Lower lobe of right lung (tissue), 2 donors: Measurements from ENCODE around the gene MED12L. TPM values are rescaled to one million over a fixed set of nuclear protein-coding genes. Genes with fewer than 3 reads are reported as not detected.

Experiments used
- ATAC-seq, 2 donors: fragments of 200-7000 bp; cut with Tn5 transposase; one replicate each; pipeline ENCODE4 v1.9.1; 2020 to 2022; ENCODE audit warnings: mild to moderate bottlenecking in 2 of 2, moderate library complexity in 2 of 2
- DNase-seq: peaks from one replicate; pipeline ENCODE4 v3.0.0-alpha.2; 2020
- H3K27ac ChIP-seq: fragments of 200-600 bp; one replicate; pipeline ENCODE4 v1.8.0; 2022
- H3K27me3 ChIP-seq: fragments of 200-600 bp; one replicate; pipeline ENCODE4 v1.8.0; 2022; ENCODE audit warnings: low read depth
- H3K36me3 ChIP-seq: fragments of 200-600 bp; one replicate; pipeline ENCODE4 v1.8.0; 2022; ENCODE audit warnings: mild to moderate bottlenecking
- H3K4me1 ChIP-seq: fragments of 200-600 bp; one replicate; pipeline ENCODE4 v1.8.0; 2022
- H3K4me3 ChIP-seq: fragments of 200-600 bp; one replicate; pipeline ENCODE4 v1.8.0; 2022; ENCODE audit warnings: mild to moderate bottlenecking
- H3K9me3 ChIP-seq: fragments of 200-600 bp; one replicate; pipeline ENCODE4 v1.8.0; 2022
- CTCF ChIP-seq: fragments of 200-600 bp; IDR thresholded peaks from one replicate; pipeline ENCODE4 v1.8.0; 2022; ENCODE audit warnings: antibody characterized with exemption, mild to moderate bottlenecking
- intact Hi-C: fragments of 100-400 bp; cut with DNase I; formaldehyde crosslinking; loops from one replicate; pipeline ENCODE4 v1.11.0; 2022
- total RNA-seq: library from RNA; stranded (reverse); fragmentation: NEBNext Ultra II Directional; extraction: Animal tissue kit (Norgen Biotek cat#: 25700); gene quantifications from one replicate; pipeline ENCODE4 v1.2.1, GENCODE V29; 2021
- donor health status: DM: no; HTN: yes; CAD: no; lungs with severe emphysema.

MED12L gene
- total RNA-seq, 1 donor from 2014 or later: 0.44 TPM

- H3K36me3 ChIP-seq: no peaks in the 10 kb centered on the region
- no peaks in the 10 kb centered on the region for H3K4me1 ChIP-seq
- no peak for ATAC-seq
- DNase-seq: no peak
- intact Hi-C loops: no loop called here
- H3K4me3 ChIP-seq: no peak overlapping the region
- peaks cover 5% of the 10 kb centered on the region for H3K27me3 ChIP-seq
- no peak for TF ChIP-seq CTCF
- H3K9me3 ChIP-seq: no peaks in the 10 kb centered on the region
- H3K27ac ChIP-seq: no peak overlapping the region
Measured at GRCh38 chr3:151107177-151107576, 21.7 kb downstream of the MED12L start.

GRCh38 chr3:151107701-151108100 is 22.2 kb downstream of the MED12L start:
- Histone ChIP-seq H3K27ac (no peak overlapping the region), H3K36me3 (no peaks in the 10 kb centered on the region), H3K4me1 (no peaks in the 10 kb centered on the region), H3K4me3 (no peak overlapping the region), H3K27me3 (peaks cover 5% of the 10 kb centered on the region), H3K9me3 (no peaks in the 10 kb centered on the region)
- ATAC-seq: no peak
- no peak for DNase-seq
- no peak for TF ChIP-seq CTCF
- intact Hi-C loops: no loop called here

GRCh38 chr3:151109286-151109800 is 23.9 kb downstream of the MED12L start:
- no peaks in the 10 kb centered on the region for H3K9me3 ChIP-seq
- H3K27me3 ChIP-seq: peaks cover 5% of the 10 kb centered on the region
- no peaks in the 10 kb centered on the region for H3K4me1 ChIP-seq
- H3K27ac ChIP-seq: no peak overlapping the region
- ATAC-seq: no peak
- H3K36me3 ChIP-seq: no peaks in the 10 kb centered on the region
- no peak for TF ChIP-seq CTCF
- no peak overlapping the region for H3K4me3 ChIP-seq
- intact Hi-C loops: no loop called here
- no peak for DNase-seq

- intact Hi-C loops: no loop called here
- Histone ChIP-seq H3K4me1 (no peaks in the 10 kb centered on the region), H3K27me3 (no peaks in the 10 kb centered on the region), H3K4me3 (no peak overlapping the region), H3K9me3 (no peaks in the 10 kb centered on the region), H3K27ac (no peak overlapping the region), H3K36me3 (no peaks in the 10 kb centered on the region)
- no peak for TF ChIP-seq CTCF
- DNase-seq (no peak), ATAC-seq (no peak)
Measured at GRCh38 chr3:151112731-151113130, 27.3 kb downstream of the MED12L start.

- no peaks in the 10 kb centered on the region for H3K9me3 ChIP-seq
- H3K4me1 ChIP-seq: no peaks in the 10 kb centered on the region
- no peak for DNase-seq
- intact Hi-C loops: no loop called here
- no peak overlapping the region for H3K4me3 ChIP-seq
- no peak for ATAC-seq
- no peaks in the 10 kb centered on the region for H3K27me3 ChIP-seq
- no peak for TF ChIP-seq CTCF
- H3K27ac ChIP-seq: no peak overlapping the region
- no peaks in the 10 kb centered on the region for H3K36me3 ChIP-seq
Measured at GRCh38 chr3:151113343-151113742, 27.9 kb downstream of the MED12L start.

- DNase-seq: no peak
- Histone ChIP-seq H3K36me3 (no peaks in the 10 kb centered on the region), H3K27me3 (no peaks in the 10 kb centered on the region), H3K4me3 (no peak overlapping the region), H3K4me1 (no peaks in the 10 kb centered on the region), H3K9me3 (no peaks in the 10 kb centered on the region), H3K27ac (no peak overlapping the region)
- ATAC-seq: no peak
- intact Hi-C loops: no loop called here
- TF ChIP-seq CTCF: no peak
Measured at GRCh38 chr3:151117047-151117446, 31.6 kb downstream of the MED12L start.
